ENCODE data around the gene ZC3H10. TPM values are rescaled to one million over a fixed set of nuclear protein-coding genes. Genes with fewer than 3 reads are reported as not detected.

The ZC3H10 gene
- total RNA-seq, 1 donor from 2014 or later: 11.6 TPM

- Mint-ChIP-seq H3K36me3 (peaks cover 22% of the 10 kb centered on the region), H3K9me3 (no peaks in the 10 kb centered on the region), H3K27me3 (no peaks in the 10 kb centered on the region), H3K27ac (peak overlapping the region; percentile 94), H3K4me1 (ENCODE audit: unreplicated experiment) (peaks cover 36% of the 10 kb centered on the region), H3K4me3 (peak overlapping the region; percentile 99)
- peak; percentile 78 for DNase-seq (ENCODE audit: extremely low spot score, unreplicated experiment)
- no peak for TF ChIP-seq CTCF (conservative IDR thresholded peaks at IDR 0.05)
Measured at GRCh38 chr12:56129206-56129941, 11.3 kb downstream of the ZC3H10 start.

GRCh38 chr12:56129942-56130495 lies 12.0 kb downstream of the ZC3H10 start:
- Mint-ChIP-seq H3K4me3 (peak overlapping the region; percentile 86), H3K9me3 (no peaks in the 10 kb centered on the region), H3K4me1 (ENCODE audit: unreplicated experiment) (peaks cover 35% of the 10 kb centered on the region), H3K36me3 (peaks cover 22% of the 10 kb centered on the region), H3K27me3 (no peaks in the 10 kb centered on the region), H3K27ac (peak overlapping the region; percentile 94)
- no peak for TF ChIP-seq CTCF (conservative IDR thresholded peaks at IDR 0.05)
- no peak for DNase-seq (ENCODE audit: extremely low spot score, unreplicated experiment)

GRCh38 chr12:56130876-56131275 lies 12.8 kb downstream of the ZC3H10 start:
- no peaks in the 10 kb centered on the region for H3K9me3 Mint-ChIP-seq
- TF ChIP-seq CTCF (conservative IDR thresholded peaks at IDR 0.05): no peak
- peak overlapping the region; percentile 86 for H3K4me3 Mint-ChIP-seq
- no peaks in the 10 kb centered on the region for H3K27me3 Mint-ChIP-seq
- DNase-seq (ENCODE audit: extremely low spot score, unreplicated experiment): no peak
- peaks cover 23% of the 10 kb centered on the region for H3K36me3 Mint-ChIP-seq
- H3K4me1 Mint-ChIP-seq (ENCODE audit: unreplicated experiment): peaks cover 34% of the 10 kb centered on the region
- no peak overlapping the region for H3K27ac Mint-ChIP-seq

- Mint-ChIP-seq H3K36me3 (peaks cover 44% of the 10 kb centered on the region), H3K27ac (no peak overlapping the region), H3K4me3 (no peak overlapping the region), H3K9me3 (no peaks in the 10 kb centered on the region), H3K27me3 (no peaks in the 10 kb centered on the region), H3K4me1 (ENCODE audit: unreplicated experiment) (peaks cover 5% of the 10 kb centered on the region)
- DNase-seq (ENCODE audit: extremely low spot score, unreplicated experiment): no peak
- no peak for TF ChIP-seq CTCF (conservative IDR thresholded peaks at IDR 0.05)
Measured at GRCh38 chr12:56134897-56135296, 16.8 kb downstream of the ZC3H10 start.

GRCh38 chr12:56137853-56138571 lies 19.9 kb downstream of the ZC3H10 start:
- no peak for TF ChIP-seq CTCF (conservative IDR thresholded peaks at IDR 0.05)
- Mint-ChIP-seq H3K27ac (no peak overlapping the region), H3K9me3 (no peaks in the 10 kb centered on the region), H3K36me3 (peaks cover 41% of the 10 kb centered on the region), H3K4me3 (no peak overlapping the region), H3K4me1 (ENCODE audit: unreplicated experiment) (no peaks in the 10 kb centered on the region), H3K27me3 (no peaks in the 10 kb centered on the region)
- DNase-seq (ENCODE audit: extremely low spot score, unreplicated experiment): no peak
